HG02970 (cell line): ENCODE data around the gene SNRNP35.
"Not testable (repeated sequence)": the region's sequence is repeated elsewhere in the genome, so short reads cannot be mapped to it uniquely, and the experiment has no call there.

Experiments
- ATAC-seq: cut with Tn5 transposase; IDR thresholded peaks from one replicate; pipeline ENCODE4 v1.9.1; 2021; ENCODE audit warnings: mild to moderate bottlenecking, moderate library complexity, moderate number of reproducible peaks; ENCODE audit not compliant: unreplicated experiment, low FRiP score

The SNRNP35 gene

DNA sequence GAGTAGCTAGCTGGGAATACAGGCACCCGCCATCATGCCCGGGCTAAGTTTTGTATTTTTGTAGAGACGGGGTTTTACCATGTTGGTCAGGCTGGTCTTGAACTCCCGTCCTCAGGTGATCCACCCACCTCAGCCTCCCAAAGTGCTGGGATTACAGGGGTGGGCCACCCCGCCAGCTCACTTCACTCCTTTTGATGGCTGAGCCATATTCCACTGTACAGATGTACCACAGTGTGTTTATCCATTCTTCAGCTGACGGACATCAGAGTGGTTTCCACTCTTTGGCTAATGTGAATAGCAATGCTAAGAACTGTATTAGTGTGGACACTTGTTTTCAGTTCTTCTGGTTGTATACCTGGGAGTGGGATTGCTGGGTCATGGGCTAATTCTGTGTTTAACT, 29.5 kb downstream of the SNRNP35 start:
- ATAC-seq: no peak

GRCh38 chr12:123488539-123489230, 30.7 kb downstream of the SNRNP35 start:
- ATAC-seq: no peak

DNA sequence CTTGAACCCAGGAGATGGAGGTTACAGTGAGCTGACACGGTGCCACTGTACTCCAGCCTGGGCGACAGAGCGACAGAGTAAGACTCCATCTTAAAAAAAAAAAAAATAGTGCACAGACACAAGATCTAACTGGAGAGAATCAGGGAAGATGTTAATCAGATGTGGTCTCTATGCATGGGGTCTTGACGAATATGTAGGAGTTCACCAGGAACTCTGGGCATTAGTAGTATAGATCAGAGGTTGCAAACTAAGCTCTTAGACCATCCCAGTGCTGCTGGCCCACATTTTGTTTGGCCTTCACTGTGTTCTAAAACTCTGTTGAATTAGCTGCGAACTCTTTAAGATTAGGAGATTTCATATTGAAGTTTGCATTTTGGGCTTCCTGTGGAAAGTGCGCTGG, 31.6 kb downstream of the SNRNP35 start:
- ATAC-seq: no peak

DNA sequence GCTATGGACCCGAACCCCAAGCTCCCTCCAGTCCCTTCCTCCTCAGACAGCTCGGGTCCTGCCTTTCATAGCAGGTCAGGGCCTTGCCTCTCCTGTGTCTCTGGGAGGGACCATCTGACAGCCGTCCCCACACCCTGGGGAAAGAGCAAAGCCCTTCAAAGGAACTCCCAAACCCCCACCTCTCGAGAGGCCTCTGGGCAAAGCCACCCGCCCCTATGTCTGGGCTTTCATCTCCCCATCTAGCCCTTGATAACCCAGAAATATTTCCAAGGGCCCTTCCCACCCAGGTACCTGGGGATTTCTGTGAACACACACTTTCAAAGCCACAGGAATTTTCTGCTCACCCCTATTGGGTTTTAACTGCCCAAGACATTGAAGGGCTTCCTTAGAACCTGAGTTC, 32.1 kb downstream of the SNRNP35 start:
- ATAC-seq: no peak

DNA sequence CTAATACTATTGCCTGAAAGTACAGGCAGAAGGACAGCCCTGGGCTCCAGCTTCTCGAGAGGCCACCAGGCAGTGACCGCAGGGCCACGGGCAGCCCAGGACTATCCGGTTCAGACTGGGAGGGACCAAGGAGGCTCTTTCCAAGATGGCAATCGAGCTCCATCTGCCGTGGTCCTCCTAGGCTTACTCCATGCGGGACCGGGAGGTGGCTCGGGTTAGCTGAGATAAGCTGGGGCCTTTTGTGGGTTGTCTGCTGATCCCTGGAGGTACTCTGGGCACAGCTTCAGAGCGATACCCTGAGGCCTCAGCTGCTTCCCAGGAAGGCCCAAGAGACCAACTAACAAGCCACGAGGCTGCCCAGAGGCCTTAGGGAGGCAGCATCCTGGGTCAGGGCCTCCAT, 33.1 kb downstream of the SNRNP35 start:
- ATAC-seq: no peak

- no peak for ATAC-seq
These were observed 33.5 kb downstream of the SNRNP35 start for GRCh38 chr12:123491481-123491880.

DNA sequence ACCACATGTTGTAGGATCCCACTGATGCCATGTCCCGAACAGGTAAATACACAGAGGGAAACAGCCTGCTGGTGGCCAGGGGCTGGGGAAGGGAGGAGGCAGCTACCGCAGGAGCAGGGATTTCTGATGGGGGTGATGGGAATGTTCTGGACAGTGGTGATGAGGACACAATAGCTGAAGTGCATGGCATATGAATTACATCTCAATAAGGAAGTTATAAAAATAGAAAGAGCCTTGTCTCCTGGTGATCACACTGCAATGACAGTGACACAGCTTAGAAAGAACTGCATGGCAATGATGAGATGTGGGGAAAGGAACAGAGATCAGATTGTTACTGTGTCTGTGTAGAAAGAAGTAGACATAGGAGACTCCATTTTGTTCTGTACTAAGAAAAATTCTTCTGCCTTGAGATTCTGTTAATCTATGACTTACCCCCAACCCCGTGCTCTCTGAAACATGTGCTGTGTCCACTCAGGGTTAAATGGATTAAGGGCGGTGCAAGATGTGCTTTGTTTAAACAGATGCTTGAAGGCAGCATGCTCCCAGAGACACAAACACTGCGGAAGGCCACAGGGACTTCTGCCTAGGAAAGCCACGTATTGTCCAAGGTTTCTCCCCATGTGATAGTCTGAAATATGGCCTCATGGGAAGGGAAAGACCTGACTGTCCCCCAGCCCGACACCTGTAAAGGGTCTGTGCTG, 34.5 kb downstream of the SNRNP35 start:
- not testable (repeated sequence) for ATAC-seq

DNA sequence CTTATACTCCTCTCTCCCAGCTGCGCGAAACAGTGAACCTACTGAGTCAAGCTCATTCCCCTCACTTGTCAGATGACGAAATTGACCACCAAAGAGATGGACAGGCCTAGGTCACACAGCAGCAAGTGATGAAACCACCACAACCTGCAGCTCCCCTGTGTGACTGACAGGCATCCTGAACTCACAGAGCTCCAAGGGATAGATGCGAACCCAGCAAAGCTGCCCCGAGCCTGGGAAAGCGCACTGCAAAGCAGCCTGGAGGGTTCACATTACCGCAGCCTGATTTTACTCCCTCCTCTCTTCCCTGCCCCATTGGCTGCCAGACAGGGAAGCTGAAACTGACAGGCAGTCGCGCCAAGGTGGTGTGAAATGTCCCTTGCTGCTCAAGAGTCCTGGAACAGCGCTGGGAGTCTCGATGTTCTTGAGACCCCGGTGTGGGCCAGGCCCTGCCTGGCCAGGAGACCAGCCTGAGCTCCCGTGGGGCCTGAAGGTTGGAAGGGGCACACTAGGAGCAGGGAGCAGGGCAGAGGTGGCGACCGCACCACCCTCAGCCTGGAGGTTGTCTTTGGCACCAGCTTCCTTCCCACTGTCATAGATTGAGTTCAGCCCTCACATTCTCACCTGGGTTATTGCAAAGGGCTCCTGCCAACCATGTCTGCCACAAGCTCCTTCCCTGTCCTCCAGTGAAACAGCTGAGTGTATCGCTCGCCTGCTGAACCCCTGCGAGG, 36.3 kb downstream of the SNRNP35 start:
- ATAC-seq: no peak

DNA sequence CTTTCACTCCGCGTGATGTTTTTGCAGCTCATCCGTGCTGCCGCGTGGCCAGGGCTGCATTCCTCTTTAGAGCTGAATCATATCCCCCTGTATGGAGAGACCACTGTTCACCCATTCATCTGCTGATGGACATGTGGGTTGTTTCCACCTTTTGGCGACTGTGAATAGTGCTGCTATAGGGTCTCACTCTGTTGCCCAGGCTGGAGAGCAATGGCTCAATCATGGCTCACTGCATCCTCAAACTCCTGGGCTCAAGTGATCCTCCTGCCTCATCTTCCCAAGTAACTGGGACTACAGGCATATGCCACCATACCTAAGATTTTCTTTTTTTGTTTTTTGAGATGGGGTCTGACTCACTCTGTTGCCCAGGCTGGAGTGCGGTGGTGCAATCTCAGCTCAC, 39.1 kb downstream of the SNRNP35 start:
- no peak for ATAC-seq

DNA sequence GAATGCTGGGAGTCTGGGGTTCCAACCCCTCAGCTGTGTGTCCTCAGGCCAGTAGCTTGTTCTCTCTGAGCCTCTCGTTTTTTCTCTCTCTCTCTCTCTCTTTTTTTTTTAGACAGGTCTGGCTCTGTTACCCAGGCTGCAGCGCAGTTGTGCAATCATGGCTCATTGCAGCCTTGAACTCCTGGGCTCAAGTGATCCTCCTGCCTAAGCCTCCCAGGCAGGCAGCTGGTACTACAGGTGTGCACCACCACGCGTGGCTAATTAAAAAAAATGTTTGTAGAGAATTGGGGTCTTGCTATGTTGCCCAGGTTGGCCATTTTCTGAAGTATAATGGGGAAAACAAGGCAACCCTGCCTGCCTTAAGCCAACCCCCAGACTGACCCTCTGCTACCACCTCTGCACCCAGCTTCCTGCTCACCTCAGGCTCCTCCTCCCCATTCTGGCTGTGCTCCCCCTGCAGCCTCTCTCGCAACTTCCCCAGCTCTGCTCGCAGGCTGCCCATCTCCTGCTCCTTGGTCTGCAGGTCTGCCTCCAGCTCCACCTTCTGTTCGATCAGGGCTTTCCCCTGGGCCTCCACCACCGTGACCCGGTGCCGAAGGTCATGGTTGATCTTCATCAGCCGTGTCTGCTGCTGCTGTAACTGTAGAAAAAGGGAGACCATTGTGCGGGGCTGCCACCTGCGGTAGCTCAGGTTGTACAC, 40.3 kb downstream of the SNRNP35 start:
- no peak for ATAC-seq

GRCh38 chr12:123499332-123499731, 41.4 kb downstream of the SNRNP35 start:
- ATAC-seq: no peak

GRCh38 chr12:123502163-123502704, 44.3 kb downstream of the SNRNP35 start:
- no peak for ATAC-seq

DNA sequence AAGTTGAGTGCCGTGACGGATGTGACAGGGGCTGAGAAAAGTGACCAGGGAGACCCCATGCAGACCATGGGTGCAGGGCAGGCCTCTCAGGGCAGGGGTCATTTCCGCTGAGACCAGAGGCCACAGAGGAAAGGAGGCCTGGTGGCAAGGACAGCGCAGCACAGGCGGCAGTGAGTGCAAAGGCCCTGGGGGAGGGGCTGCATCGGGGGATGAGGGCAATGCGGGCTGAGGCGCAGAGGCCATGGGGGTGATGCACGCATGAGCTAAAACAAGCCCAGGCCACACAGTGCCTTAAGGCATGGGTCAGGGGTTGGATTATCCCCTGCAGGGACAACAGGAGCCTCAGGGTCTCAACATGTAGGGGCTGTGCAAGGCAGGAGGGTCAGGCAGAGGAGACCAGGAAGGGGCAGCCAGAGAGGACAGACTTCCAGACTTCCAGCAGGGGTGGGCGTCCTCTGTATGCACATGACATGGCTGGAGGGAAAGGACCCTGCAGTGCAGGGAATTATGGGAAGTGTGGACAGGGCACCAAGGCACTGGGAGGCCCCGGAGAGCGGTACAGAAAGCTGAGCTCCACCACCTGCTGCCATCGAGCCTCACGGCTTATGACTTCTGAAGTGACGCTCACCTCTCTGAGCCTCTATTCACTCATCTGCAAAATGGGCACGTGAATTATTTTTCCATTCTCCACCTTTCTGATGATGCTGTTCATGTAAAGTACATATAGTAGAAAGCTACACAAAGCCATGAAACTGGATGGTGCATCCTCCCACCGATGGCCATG, 48.3 kb downstream of the SNRNP35 start:
- ATAC-seq: no peak

DNA sequence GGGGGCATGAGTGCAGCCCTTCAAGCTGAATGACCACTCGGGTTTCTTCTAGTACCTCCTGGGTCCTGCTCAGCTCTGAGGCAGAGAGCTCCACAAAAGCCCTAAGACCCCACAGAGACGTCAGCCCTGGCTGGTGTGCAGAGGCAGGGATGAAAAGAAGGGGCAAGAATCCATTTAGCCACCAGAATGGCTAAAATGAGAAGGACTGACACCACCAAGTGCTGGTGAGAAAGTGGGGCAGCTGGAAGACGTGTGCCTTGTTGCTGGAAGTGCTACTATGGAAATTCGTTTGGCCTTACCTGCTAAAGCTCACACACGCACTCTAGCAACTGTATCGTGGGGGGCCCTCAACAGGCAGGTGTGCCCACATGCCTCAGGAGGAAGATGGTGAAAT, 48.9 kb downstream of the SNRNP35 start:
- ATAC-seq: no peak

- no peak for ATAC-seq
These were observed 55.1 kb downstream of the SNRNP35 start for GRCh38 chr12:123512838-123513665.

- ATAC-seq: no peak
These were observed 55.9 kb downstream of the SNRNP35 start for GRCh38 chr12:123513805-123514204.

DNA sequence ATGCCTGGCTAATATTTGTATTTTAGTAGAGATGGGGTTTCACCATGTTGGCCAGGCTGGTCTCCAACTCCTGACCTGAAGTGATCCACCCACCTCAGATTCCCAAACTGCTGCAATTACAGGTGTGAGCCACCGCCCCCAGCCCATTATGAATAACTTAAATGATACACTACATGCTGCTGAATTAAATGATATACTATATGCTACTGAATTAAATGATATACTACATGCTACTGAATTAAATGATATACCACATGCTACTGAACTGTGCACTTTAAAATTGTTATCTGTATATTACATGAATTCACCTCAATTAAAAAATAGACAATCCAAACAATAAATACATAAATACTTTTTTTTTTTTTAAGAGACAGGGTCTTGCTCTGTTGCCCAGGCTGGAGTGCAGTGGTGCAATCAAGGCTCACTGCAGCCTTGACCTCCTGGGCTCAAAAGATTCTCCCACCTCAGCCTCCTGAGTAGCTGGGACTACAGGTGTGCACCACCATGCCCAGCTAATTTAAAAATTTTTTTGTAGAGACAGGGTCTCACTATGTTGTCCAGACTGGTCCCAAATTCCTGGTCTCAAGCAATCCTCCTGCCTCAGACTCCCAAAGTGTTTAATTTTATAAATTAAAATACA, 56.8 kb downstream of the SNRNP35 start:
- not testable (repeated sequence) for ATAC-seq

DNA sequence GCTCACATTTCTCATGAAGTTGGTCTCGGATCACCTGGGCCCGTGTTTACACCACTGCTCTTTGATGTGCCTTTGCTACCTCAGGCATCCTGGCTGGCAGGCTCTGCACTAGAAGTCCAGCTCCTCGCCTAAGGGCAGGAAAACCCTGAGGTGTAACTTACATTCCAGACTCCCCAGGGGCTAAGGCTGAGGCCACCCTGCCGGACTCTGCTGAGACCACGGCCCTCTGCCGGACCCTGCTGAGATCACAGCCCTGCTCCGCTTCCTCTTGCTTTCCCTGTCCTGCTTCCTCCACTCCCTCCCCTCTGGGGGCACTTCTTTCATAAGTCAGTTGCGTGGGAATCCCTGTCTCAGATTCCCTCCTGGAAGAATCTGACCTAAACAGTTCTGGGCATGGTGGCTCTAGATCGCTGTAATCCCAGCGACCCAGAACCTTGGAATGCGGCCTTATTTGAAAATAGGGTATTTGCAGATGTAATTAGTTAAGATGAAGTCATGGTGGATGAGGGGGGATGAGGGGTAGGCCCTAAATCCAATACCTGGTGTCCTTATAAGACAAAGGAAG, 58.4 kb downstream of the SNRNP35 start:
- no peak for ATAC-seq
